Measurements from ENCODE around the gene C13orf46. TPM values are rescaled to one million over a fixed set of nuclear protein-coding genes. Genes with fewer than 3 reads are reported as not detected.
"Not testable (repeated sequence)": the region's sequence is repeated elsewhere in the genome, so short reads cannot be mapped to it uniquely, and the experiment has no call there.

The C13orf46 gene
- 4.1 and 4.5 TPM in 2 replicates for total RNA-seq

DNA sequence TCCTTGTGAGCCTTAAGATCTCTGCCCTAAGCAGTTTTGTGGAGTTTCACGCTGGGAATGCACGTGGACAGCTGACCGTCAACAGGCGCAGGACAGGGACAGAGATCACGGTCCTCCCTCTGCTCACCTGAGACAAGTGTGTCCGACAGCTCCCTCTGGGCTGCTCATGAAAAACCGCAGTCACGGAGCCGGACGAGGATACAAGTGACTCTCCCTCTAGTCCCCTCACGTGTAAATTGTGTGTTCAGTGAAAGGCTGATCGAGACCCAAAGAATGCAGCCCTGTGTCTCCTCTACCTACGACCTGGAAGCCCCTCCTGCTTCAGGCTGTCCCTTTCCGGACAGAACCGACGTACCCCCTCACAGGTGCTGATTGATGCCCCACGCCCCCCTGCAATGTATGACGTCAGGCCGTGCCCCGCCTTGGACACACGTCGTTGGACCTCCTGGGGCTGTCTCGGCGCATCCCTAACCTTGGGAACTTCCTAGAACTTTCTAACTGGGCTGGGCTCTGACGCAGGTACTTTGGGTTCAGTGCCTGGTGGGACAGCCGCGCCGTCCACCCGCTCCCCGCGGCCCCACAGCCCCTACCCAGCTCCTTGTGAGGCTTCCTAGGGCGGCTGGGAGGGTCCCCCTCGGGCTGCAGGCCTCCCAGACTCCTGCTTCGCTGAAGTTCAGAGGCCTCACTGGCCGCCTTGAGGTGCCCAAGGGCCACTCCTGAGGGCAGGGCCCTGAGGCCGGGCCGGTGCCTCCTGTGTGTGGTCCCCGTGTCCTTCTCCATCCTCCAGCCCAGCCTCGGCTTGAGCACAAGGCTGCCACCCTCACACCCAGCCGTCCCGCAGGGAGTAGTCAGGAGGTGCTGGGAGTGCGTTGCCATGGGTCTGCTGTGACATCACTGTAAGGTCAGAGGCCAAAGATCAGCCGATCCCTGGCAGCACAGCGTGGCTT lies at the start of gene C13orf46:
Gene C13orf46 (minus strand): TSS at position 859 of the 947 bp plus-strand sequence. CDS start 79 bp downstream, at position 780.
- intact Hi-C loops (cut with micrococcal nuclease) = no loop called here

- intact Hi-C loops (cut with micrococcal nuclease) = no loop called here
Measured at GRCh38 chr13:114022876-114023275, 49.0 kb upstream of the C13orf46 start.

DNA sequence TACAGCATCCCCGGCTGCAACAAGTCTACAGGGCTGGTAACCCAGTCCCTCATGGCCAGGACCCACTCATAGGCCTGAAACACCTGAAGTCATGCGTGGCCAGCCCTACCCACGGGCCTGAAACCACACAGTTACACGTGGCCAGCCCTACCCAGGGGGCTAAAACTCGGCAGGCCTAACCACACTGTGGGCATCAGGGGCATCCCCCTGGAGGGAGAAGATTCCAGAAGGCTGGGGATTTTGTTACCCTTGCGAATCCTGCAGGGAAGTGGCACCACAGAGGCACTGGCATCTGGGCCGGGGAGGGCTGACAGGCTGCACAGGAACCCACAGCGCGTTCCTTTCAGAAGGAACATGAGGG lies 48.4 kb upstream of the C13orf46 start:
- intact Hi-C loops (cut with micrococcal nuclease) = no loop called here

GRCh38 chr13:114021464-114022308 lies 47.8 kb upstream of the C13orf46 start:
- intact Hi-C loops (cut with micrococcal nuclease) = no loop called here

DNA sequence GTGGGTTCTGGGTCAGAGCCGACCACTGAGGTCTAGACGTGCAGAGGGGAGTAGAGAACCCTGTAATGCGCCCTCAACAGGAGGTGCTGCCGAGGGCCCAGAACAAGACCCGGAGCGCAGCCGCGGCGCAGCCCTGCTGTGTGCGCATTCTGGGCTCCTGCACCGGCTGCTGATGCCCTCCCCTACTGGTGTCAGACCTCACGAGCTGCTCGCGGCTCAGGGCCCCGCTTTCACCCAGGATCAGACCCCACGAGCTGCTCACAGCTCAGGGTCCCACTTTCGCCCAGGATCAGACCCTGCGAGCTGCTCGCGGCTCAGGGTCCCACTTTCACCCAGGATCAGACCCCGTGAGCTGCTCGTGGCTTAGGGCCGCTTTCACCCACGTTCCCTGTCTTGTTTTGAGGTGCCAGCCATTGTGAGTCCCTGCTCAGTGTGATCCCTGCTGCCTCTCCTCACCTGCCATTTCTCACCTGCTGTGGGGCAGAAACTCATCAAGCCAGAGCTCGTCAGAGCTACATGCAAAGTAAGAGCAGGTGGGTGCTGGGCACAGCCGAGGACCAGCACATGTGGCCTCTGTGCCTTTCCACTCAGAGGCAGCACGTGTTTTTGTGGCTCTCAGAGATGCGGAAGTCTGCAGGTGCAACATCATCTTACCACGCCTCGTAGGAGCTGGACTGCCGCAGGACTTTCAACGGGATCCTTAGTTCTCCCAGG lies 47.0 kb upstream of the C13orf46 start:
- intact Hi-C loops (cut with micrococcal nuclease) = no loop called here

GRCh38 chr13:114020134-114020533 lies 46.3 kb upstream of the C13orf46 start:
- intact Hi-C loops (cut with micrococcal nuclease) = not testable (repeated sequence)

DNA sequence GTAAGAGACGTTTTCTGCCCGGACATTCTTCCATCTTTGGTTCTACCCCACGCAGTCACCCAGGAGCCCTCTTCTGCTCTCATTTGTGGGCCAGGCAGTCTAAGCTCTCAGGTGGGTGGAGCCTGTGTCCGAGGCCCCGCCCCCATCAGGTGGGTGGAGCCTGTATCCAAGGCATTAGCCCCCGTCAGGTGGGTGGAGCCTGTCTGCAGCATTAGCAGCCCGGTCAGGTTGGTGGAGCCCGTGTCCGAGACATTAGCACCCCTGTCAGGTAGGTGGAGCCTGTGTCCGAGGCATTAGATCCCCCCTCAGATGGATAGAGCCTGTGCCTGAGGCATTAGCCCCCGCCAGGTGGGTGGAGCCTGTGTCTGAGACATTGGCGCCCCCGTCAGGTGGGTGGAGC lies 45.5 kb upstream of the C13orf46 start:
- intact Hi-C loops (cut with micrococcal nuclease) = no loop called here

DNA sequence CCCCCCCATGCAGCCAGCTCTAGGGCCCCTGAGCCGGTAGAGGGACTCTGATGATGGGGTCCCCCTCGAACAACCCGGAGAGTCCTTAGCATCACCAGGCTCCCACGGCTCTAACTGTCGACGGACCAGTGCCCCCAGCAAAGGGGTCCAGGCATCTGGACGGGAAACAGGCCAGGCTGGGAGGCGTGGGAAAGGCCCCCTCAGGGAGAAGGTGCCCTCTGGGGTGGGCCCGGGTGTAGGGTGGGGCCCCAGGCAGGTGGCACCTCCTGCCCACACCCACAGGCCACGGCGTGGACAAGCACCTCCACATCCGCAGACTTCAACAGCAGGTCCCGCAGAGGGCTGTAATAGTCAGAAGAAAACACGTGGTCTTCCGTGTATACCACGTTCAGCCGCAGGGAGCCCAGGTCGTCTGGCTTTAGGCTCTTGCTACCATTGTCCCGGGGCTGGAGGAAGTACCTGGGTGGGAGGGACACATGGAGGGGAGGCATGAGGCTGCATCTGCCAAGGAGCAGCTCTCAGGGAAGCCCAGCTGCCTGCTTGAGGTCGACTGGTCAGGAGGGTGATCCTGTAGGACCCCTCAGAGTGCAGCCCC lies 44.7 kb upstream of the C13orf46 start:
- intact Hi-C loops (cut with micrococcal nuclease) = no loop called here

GRCh38 chr13:114017966-114018365 lies 44.1 kb upstream of the C13orf46 start:
- intact Hi-C loops (cut with micrococcal nuclease) = no loop called here

DNA sequence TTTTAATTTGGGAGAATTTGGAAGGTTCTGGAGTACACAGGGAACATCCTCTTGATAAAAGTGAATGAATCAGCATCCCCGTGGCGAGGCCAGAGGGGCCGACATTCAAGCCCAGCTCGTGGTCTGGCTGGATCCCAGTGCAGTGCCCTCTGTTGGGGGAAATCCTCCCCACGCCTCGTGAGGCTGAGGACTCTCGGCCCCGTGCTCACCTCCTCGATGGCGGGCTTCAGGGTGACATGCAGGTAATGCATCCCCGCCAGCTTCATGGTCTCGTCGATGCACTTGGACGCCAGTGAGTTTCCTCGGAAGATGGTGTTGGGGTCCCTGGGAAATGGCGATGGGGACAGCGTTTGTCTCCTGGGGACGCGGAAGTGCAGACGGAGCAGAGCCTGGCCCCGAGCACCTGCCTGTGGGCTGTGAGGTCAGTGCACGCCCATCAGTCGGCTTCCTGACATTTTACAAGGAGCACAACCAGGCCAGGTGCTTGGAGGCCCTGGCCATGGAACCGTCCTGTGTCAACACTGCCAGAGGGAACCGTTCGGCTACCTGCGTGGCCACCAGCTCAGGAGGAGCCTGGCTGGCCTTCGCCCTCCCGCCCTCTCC lies 43.3 kb upstream of the C13orf46 start:
- intact Hi-C loops (cut with micrococcal nuclease) = no loop called here

DNA sequence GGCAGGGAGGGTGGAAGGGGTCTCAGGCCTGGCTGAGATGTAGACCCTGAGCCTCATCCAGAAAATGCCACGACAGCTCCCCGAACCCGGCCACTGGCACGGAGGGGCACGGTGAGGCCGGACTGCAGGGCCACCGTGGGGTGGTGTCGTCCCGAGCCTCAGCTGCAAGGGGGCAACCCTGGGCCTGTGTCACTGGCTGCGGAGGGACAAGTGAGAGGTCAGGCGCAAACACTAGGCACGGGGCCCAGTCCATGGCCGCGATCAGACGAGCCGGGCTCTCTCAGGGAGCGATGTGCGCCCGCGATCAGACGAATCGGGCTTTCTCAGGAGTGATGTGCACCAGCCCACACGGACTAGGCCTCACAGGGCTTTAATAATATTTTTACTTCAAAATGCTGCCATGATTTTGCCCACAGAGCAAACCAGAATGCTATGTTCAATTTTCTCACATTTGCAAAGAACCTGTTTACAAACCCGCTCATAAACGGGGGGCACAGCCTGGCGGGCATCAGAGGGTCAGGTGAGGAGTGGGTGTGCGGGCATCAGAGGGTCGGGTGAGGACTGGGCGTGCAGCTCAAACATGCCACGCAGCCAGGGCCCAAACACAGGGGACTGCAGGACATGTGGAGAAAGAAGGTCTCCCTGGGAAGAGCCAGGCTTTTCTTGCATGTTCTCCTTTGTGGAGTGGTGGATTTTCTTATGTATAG lies 42.6 kb upstream of the C13orf46 start:
- intact Hi-C loops (cut with micrococcal nuclease) = no loop called here

DNA sequence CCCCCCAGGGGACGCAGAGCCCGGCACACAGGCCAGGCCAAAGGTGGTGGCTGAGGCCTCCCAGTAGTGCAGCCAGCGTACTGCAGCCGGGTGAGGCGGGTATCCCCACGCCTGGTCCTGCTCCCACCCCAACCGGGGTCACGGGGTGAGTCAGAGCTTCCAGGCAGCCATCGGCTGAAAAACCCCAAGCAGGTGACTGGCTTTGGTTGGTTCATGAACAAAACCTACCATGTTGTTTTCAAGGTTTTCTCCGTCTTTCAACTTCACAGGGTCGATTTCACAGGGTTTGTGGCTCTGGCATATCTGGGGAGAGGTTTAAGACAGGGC lies 42.1 kb upstream of the C13orf46 start:
- intact Hi-C loops (cut with micrococcal nuclease) = no loop called here

GRCh38 chr13:114015111-114015968 lies 41.5 kb upstream of the C13orf46 start:
- intact Hi-C loops (cut with micrococcal nuclease) = no loop called here

DNA sequence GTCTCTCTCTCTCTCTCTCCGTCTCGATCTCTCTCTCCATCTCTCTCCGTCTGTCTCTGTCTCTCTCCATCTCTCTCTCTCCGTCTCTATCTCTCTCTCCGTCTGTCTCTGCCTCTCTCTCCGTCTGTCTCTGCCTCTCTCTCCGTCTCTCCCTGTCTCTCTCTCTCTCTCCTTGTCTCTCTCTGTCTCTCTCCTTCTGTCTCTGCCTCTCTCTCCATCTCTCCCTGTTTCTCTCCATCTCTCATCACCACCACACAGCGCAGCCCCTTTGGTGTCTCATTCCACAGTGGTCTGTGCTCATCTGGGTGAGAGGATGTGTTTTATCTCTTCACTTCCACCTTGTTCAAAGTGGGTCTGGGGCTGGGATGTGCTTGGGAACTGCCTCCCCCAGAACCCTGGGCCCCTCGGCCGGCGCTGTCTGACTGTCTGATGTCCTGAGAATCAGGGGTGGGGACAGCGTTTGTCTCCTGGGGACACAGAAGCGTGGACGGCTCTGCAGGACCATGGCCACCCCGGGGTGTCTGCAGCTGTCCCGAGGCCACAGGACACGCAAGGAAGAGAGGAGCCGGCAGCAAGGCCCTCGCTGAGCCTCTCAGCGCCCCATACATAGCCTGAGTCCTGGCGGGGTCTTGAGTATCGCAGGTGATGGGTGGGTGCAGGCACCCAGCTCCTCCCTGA lies 40.2 kb upstream of the C13orf46 start:
- intact Hi-C loops (cut with micrococcal nuclease) = no loop called here

GRCh38 chr13:114013336-114013735 lies 39.5 kb upstream of the C13orf46 start:
- intact Hi-C loops (cut with micrococcal nuclease) = no loop called here

GRCh38 chr13:114012921-114013320 lies 39.0 kb upstream of the C13orf46 start:
- intact Hi-C loops (cut with micrococcal nuclease) = no loop called here

- intact Hi-C loops (cut with micrococcal nuclease) = no loop called here
Measured at GRCh38 chr13:114012141-114012540, 38.3 kb upstream of the C13orf46 start.

GRCh38 chr13:114011226-114011625 lies 37.4 kb upstream of the C13orf46 start:
- intact Hi-C loops (cut with micrococcal nuclease) = no loop called here
